ENCODE measurements around the gene OGFOD2.

The OGFOD2 gene

GRCh38 chr12:122951979-122952892, 22.8 kb upstream of the OGFOD2 start:
- DNase-seq: peak; percentile 72

GRCh38 chr12:122955156-122955555, 19.9 kb upstream of the OGFOD2 start:
- DNase-seq: peak; percentile 22

GRCh38 chr12:122956035-122956434, 19.0 kb upstream of the OGFOD2 start:
- DNase-seq: no peak

DNA sequence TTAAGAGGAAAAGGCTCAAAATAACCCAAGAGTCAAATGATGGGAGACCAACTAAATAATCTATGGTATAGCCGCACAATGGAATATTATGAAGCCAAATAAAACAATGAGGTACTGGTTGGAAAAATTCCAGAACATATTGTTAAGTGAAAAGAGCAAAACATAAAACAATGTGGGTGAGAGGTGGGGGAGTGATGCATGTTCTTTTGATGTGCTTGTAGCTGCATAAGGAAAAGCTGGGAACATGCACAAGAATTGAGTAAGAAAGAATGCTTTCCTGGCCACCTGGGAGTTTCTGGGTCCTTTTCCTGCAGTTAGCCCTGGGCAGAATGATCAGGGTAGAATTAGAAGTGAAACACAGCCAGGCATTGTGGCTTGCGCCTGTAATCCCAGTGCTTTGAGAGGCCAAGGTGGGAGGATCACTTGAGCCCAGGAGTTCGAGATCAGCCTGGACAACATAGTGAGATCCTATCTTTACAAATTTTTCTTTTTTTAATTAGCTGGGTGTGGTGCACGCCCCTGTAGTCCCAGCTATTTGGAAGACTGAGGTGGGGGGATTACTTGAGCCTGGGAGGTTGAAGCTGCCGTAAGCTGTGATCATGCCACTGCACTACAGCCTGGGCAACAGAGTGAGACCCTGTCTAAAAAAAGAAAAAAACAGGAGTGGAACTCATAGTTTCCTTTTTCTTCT, 16.7 kb upstream of the OGFOD2 start:
- no peak for DNase-seq

DNA sequence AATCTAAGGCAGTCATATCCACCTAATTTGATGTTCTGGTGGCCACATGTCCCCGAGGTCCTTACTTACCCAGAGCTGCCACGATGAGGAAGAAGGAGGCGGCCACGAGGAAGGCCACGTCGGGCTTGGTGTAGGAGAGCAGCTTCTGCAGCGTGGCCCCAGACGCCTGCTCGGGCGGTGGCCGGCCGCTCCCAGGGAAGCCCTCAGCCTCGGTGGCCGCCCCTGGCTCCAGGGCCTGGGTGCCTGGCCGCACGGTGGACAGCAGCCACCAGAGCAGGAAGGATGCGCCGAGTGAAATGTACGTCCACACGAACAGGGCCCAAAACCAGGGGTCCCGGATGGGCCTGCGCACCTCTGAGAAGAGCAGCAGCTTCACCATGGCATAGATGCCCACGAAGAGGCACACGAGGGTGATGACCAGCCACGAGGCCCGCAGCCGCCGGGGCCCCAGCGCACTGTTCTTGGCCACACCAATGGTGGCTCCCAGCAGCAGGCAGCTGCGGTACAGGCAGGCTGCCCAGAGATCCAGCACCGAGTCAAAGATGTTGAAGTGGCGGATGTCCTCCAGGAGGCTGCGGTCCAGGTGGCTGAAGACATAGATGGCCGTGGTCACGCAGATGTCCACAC, 15.4 kb upstream of the OGFOD2 start:
- no peak for DNase-seq

GRCh38 chr12:122960193-122960569, 14.9 kb upstream of the OGFOD2 start:
- DNase-seq: no peak

- no peak for DNase-seq
These were observed 13.3 kb upstream of the OGFOD2 start for GRCh38 chr12:122961531-122962329.

DNA sequence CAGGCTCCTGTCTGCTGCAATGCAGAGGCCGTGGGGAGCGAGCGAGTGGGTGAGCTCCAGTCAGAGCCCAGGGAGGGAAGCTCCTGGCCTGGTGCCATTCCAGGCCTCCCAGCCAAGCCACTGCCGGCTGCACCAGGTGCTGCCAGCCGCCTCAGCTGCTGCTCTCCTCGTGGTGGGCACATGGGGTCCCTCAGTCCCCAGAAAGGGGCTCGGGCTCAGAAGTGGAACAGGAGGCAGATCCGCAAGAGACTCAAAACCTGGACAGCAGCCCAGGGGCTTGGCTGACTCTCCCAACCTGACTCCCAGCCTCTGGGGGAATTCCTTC, 11.1 kb upstream of the OGFOD2 start:
- DNase-seq: no peak

DNA sequence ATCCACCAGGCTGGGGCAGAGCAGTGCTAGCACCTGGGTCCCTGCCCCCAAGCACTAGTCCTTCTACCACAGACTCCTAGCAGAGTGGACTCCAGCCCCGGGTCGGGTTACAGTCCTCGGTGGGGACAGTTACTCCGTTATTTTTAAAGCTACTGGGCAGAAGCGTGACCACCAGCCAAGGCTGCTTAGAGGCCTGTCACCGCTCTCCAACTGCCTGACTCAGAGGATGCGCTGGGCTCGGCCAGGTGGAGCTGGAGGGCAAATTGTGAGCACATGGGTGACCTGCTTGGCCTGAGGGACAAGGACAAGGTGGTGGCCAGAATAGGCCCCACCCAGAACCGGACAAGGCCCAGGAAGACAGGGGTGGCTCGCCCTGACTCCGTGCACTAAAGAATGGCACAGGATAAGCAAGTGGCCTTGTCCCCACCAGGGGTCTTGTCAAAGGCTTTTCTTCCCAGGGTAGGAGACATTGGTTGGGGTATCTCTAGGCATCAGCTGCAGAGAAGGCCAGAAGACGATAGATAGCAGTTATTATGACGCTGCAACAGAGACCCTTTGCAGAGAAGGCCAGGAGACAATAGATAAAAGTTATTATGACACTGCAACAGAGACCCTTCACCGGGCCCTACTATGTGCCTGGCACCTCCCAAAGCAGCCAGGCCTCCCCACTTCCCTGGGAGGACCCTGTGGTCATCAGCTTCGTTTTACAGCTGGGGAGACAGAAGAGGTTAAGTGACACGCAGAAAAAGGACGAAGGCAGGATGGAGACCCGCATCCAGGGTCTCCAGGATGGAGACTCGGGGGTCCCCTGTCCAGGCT, 10.4 kb upstream of the OGFOD2 start:
- DNase-seq: no peak

DNA sequence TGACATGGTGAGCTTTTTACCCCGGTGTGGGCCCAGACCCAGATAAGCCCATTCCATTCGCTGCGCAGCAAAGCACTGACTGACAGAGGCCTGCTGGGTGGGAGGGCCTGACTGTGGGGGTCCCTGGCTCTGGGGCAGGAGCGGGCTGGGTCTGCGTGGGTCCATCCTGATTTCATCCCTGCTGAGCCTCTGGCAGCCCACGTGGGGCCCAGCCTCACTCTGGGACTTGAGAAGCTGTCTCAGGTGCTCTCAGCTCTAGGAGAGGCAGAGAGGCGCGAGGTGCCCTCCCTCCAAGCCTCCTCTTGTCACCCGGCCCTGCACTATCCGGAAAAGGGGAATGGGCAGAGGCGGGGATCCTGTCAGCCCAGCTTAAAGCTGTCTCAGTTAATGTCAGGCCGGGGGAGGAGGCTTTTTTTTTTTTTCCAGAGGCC, 9.7 kb upstream of the OGFOD2 start:
- DNase-seq: no peak

- peak; percentile 83 for DNase-seq
These were observed 8.9 kb upstream of the OGFOD2 start, which contains the start of gene ABCB9 for GRCh38 chr12:122965851-122966742. Gene ABCB9 (minus strand): TSS chr12:122966463. CDS start chr12:122960235, 6,228 bp downstream.

GRCh38 chr12:122966743-122967550, 8.1 kb upstream of the OGFOD2 start:
- no peak for DNase-seq

DNA sequence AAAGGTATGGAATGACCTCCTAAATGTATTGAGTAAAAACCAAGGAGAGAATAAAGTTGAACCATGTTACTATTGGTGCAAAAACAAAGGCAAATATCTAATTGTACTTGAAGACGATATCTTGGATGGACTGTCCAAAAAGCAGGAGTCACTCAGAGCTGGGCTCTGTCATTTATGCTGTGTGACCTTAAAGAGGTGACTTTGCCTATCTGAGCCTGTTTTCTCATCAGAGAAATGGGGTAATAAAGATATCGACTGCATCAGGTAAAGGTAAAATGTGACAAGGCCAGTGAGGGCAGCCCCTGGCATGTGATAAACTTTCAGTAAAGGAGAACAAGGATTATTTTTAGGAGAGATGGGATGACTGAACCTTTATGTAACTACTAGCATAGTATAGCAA, 6.9 kb upstream of the OGFOD2 start:
- no peak for DNase-seq

GRCh38 chr12:122969676-122970075, 5.4 kb upstream of the OGFOD2 start:
- no peak for DNase-seq

DNA sequence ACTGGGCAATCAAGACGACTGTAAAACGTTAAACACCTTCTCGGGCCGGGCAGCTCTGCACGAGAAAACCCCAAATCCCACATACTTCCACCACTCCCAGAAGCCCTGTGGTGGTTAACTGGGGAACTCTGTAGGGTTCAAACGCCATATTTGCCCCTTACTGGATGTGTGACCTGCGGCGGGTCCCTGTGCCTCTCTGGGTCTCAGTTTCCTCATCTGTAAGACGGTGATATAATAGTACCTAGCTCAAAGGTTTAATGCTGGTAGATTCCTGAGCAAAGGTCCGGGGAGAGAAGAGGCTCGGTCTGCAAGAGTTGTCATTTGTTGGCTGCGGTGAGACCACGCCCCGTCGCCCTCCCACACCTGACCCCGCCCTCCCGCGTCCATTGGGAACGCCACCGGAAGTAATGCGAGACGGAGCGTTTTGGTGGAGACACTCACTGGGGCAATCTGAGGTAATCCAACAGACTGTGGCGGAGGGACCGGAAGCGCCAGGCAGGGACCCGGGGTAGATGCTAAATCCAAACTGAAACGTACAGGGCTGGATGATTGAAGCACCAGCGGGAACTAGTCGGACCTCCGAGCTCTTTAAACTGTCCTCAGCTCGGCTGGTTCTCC, 661 bp upstream of the OGFOD2 start:
- peak; percentile 97 for DNase-seq

GRCh38 chr12:122975790-122976647, 975 bp downstream of the OGFOD2 start:
- no peak for DNase-seq

GRCh38 chr12:122976648-122976975, 1.6 kb downstream of the OGFOD2 start:
- no peak for DNase-seq

GRCh38 chr12:122977153-122977552, 2.1 kb downstream of the OGFOD2 start:
- no peak for DNase-seq

All from retina (tissue), 1 donor.